AG10803 (cell line): ENCODE data around the gene BEST4.
A peak's percentile ranks its signal among the peaks of the same experiment; 100 is the strongest.

ENCODE experiments used
- DNase-seq: peaks from one replicate; pipeline ENCODE4 v3.0.0; 2010; ENCODE audit warnings: low read depth
- H3K4me3 ChIP-seq: 2 replicates; pipeline ENCODE4 v1.5.1; 2011; ENCODE audit warnings: mild to moderate bottlenecking, low read length, control low read depth
- CTCF ChIP-seq: conservative IDR thresholded peaks from 2 replicates; pipeline ENCODE4 v1.5.1; 2011; ENCODE audit warnings: mild to moderate bottlenecking, low read length, control low read depth, inconsistent platforms

The BEST4 gene

GRCh38 chr1:44788120-44788860 lies at the start of gene BEST4:
Gene BEST4 (minus strand): TSS chr1:44788170. CDS start chr1:44787705, 465 bp downstream.
- DNase-seq, result no peak
- no peak within 1 kb of the TSS for H3K4me3 ChIP-seq
- TF ChIP-seq CTCF, result no peak

GRCh38 chr1:44835738-44836675 lies 48.0 kb upstream of the BEST4 start:
- peak; percentile 97 for TF ChIP-seq CTCF
- DNase-seq, result peak; percentile 77
- H3K4me3 ChIP-seq, result no peak overlapping the region

GRCh38 chr1:44834328-44834727 lies 46.4 kb upstream of the BEST4 start:
- no peak for DNase-seq
- no peak overlapping the region for H3K4me3 ChIP-seq
- TF ChIP-seq CTCF, result no peak

- TF ChIP-seq CTCF, result no peak
- DNase-seq, result no peak
- no peak overlapping the region for H3K4me3 ChIP-seq
These were observed 44.2 kb upstream of the BEST4 start for GRCh38 chr1:44832056-44832705.

GRCh38 chr1:44831516-44831915 lies 43.5 kb upstream of the BEST4 start:
- TF ChIP-seq CTCF, result no peak
- no peak overlapping the region for H3K4me3 ChIP-seq
- DNase-seq, result no peak

GRCh38 chr1:44830900-44831304 lies 42.9 kb upstream of the BEST4 start:
- H3K4me3 ChIP-seq, result no peak overlapping the region
- DNase-seq, result no peak
- TF ChIP-seq CTCF, result 0 out of 2 replicates have a peak, but pooled peaks have one; percentile 4
